ENCODE measurements around the gene ITGA6. TPM values are rescaled to one million over a fixed set of nuclear protein-coding genes. Genes with fewer than 3 reads are reported as not detected.

Gene ITGA6
- total and polyA plus RNA-seq, 2 experiments from 2014 or later, result 32.9 to 124 TPM

DNA sequence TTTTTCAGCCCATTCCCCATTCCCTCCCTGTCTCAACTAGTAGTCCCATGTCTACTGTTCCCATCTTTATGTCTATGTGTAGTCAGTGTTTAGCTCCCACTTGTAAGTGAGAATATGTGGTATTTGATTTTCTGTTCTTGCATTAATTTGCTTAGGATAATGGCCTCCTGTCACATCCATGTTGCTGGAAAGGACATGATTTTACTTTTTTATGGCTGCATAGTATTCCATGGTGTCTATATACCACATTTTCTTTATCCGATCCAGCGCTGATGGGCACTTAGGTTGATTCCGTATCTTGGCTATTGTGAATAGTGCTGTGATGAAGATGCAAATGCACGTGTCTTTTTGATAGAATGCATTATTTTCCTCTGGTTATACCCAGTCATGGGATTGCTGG lies 21.7 kb upstream of the ITGA6 start:
- H3K27ac Mint-ChIP-seq, result no peak overlapping the region
- no peaks in the 10 kb centered on the region for H3F3A ChIP-seq (replicated peaks; ENCODE audit: low read depth)
- no peaks in the 10 kb centered on the region for H3K9me3 Mint-ChIP-seq
- peaks cover 1% of the 10 kb centered on the region; the same call in 1 of the 2 replicates for H3K9me2 ChIP-seq (ENCODE audit: insufficient read depth)
- no peaks in the 10 kb centered on the region for H3K36me3 Mint-ChIP-seq (ENCODE audit: low read depth)
- peaks cover 10% of the 10 kb centered on the region; the same call in 2 of the 3 replicates for H3K4me1 Mint-ChIP-seq
- no peak overlapping the region for H3K4me3 ChIP-seq
- H4K20me1 ChIP-seq (replicated peaks; ENCODE audit: insufficient read depth), result no peaks in the 10 kb centered on the region
- H2AFZ ChIP-seq, result no peak overlapping the region
- no peak overlapping the region for H3K27ac ChIP-seq (ENCODE audit: low read depth)
- ATAC-seq, result no peak
- DNase-seq (ENCODE audit: low spot score), result no peak
- no peaks in the 10 kb centered on the region for H3K4me1 ChIP-seq (ENCODE audit: insufficient read depth)
- no peak overlapping the region for H3K4me3 Mint-ChIP-seq
- H3K4me2 ChIP-seq, result no peak overlapping the region
- no peaks in the 10 kb centered on the region for H3K79me2 ChIP-seq (replicated peaks; ENCODE audit: insufficient read depth)
- TF ChIP-seq CREB1 (CRISPR knock-in tag; IDR thresholded peaks at IDR 0.05; ENCODE audit: low read depth), result no peak
- H3K36me3 ChIP-seq (ENCODE audit: insufficient read depth), result no peaks in the 10 kb centered on the region
- no peaks in the 10 kb centered on the region for H3K27me3 ChIP-seq (ENCODE audit: insufficient read depth)
- no peaks in the 10 kb centered on the region for H3K27me3 Mint-ChIP-seq (ENCODE audit: insufficient read depth, low read depth, poor library complexity)

DNA sequence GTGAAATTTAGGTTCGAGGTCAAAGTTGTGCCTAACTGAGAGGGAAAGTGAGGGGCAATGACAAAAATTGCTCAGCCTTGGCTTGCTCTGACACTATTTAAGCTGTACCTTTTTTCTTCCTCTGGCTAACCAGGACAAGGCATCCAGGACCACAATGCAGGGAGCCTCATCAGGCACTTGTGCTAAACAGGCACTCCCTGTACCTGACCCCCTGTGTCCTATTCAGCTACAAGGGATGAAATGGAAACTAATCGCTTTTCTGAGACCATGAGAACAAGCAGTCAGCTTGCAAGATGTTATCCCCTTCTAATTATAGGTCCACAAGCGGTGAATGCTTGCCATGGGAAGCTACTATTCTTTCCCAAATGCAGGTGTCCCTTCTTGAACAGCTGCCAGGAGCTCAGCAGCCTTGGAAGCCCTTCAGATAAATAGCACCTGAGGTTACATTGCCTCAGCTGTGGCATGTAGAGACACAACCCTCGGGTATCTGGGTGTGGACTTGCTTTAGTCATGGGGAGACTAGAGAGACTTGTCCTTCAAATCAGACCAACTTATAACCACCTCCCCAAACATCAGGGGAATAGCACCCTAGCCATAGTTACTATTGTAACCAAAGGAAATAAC lies 19.1 kb upstream of the ITGA6 start:
- Histone ChIP-seq H3K27me3 (ENCODE audit: insufficient read depth) (no peaks in the 10 kb centered on the region), H3K9me2 (ENCODE audit: insufficient read depth) (0 out of 2 replicates have a peak, but pooled peaks cover 9% of the 10 kb centered on the region), H3K79me2 (replicated peaks; ENCODE audit: insufficient read depth) (no peaks in the 10 kb centered on the region), H3K4me3 (no peak overlapping the region), H2AFZ (0 out of 2 replicates have a peak overlapping the region, but pooled peaks have one; percentile 47), H3K36me3 (ENCODE audit: insufficient read depth) (no peaks in the 10 kb centered on the region), H3K4me2 (no peak overlapping the region), H3K27ac (ENCODE audit: low read depth) (no peak overlapping the region), H3K4me1 (ENCODE audit: insufficient read depth) (no peaks in the 10 kb centered on the region), H4K20me1 (replicated peaks; ENCODE audit: insufficient read depth) (no peaks in the 10 kb centered on the region), H3F3A (replicated peaks; ENCODE audit: low read depth) (no peaks in the 10 kb centered on the region; the same call in 1 of the 2 replicates)
- H3K9me3 Mint-ChIP-seq, result no peaks in the 10 kb centered on the region
- no peaks in the 10 kb centered on the region for H3K36me3 Mint-ChIP-seq (ENCODE audit: low read depth)
- no peak overlapping the region for H3K27ac Mint-ChIP-seq
- ATAC-seq, result no peak; the same call in 1 of the 3 replicates
- H3K27me3 Mint-ChIP-seq (ENCODE audit: insufficient read depth, low read depth, poor library complexity), result no peaks in the 10 kb centered on the region
- no peak overlapping the region for H3K4me3 Mint-ChIP-seq
- H3K4me1 Mint-ChIP-seq, result peaks cover 8% of the 10 kb centered on the region; the same call in 2 of the 3 replicates
- DNase-seq (ENCODE audit: low spot score), result no peak
- no peak for TF ChIP-seq EZH2 (IDR thresholded peaks at IDR 0.05; ENCODE audit: low read depth, unreplicated experiment)
- TF ChIP-seq, protein P1, sequence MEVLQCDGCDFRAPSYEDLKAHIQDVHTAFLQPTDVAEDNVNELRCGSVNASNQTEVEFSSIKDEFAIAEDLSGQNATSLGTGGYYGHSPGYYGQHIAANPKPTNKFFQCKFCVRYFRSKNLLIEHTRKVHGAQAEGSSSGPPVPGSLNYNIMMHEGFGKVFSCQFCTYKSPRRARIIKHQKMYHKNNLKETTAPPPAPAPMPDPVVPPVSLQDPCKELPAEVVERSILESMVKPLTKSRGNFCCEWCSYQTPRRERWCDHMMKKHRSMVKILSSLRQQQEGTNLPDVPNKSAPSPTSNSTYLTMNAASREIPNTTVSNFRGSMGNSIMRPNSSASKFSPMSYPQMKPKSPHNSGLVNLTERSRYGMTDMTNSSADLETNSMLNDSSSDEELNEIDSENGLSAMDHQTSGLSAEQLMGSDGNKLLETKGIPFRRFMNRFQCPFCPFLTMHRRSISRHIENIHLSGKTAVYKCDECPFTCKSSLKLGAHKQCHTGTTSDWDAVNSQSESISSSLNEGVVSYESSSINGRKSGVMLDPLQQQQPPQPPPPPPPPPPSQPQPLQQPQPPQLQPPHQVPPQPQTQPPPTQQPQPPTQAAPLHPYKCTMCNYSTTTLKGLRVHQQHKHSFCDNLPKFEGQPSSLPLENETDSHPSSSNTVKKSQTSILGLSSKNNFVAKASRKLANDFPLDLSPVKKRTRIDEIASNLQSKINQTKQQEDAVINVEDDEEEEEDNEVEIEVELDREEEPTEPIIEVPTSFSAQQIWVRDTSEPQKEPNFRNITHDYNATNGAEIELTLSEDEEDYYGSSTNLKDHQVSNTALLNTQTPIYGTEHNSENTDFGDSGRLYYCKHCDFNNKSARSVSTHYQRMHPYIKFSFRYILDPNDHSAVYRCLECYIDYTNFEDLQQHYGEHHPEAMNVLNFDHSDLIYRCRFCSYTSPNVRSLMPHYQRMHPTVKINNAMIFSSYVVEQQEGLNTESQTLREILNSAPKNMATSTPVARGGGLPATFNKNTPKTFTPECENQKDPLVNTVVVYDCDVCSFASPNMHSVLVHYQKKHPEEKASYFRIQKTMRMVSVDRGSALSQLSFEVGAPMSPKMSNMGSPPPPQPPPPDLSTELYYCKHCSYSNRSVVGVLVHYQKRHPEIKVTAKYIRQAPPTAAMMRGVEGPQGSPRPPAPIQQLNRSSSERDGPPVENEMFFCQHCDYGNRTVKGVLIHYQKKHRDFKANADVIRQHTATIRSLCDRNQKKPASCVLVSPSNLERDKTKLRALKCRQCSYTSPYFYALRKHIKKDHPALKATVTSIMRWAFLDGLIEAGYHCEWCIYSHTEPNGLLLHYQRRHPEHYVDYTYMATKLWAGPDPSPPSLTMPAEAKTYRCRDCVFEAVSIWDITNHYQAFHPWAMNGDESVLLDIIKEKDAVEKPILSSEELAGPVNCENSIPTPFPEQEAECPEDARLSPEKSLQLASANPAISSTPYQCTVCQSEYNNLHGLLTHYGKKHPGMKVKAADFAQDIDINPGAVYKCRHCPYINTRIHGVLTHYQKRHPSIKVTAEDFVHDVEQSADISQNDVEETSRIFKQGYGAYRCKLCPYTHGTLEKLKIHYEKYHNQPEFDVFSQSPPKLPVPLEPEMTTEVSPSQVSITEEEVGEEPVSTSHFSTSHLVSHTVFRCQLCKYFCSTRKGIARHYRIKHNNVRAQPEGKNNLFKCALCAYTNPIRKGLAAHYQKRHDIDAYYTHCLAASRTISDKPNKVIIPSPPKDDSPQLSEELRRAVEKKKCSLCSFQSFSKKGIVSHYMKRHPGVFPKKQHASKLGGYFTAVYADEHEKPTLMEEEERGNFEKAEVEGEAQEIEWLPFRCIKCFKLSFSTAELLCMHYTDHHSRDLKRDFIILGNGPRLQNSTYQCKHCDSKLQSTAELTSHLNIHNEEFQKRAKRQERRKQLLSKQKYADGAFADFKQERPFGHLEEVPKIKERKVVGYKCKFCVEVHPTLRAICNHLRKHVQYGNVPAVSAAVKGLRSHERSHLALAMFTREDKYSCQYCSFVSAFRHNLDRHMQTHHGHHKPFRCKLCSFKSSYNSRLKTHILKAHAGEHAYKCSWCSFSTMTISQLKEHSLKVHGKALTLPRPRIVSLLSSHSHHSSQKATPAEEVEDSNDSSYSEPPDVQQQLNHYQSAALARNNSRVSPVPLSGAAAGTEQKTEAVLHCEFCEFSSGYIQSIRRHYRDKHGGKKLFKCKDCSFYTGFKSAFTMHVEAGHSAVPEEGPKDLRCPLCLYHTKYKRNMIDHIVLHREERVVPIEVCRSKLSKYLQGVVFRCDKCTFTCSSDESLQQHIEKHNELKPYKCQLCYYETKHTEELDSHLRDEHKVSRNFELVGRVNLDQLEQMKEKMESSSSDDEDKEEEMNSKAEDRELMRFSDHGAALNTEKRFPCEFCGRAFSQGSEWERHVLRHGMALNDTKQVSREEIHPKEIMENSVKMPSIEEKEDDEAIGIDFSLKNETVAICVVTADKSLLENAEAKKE (CRISPR knock-in tag; IDR thresholded peaks at IDR 0.05), result no peak
- TF ChIP-seq JUNB (IDR thresholded peaks at IDR 0.05; ENCODE audit: unreplicated experiment), result no peak
- TF ChIP-seq ZNF114 (CRISPR knock-in tag; IDR thresholded peaks at IDR 0.05), result no peak
- TF ChIP-seq ZNF331 (CRISPR knock-in tag; IDR thresholded peaks at IDR 0.05; ENCODE audit: low read depth), result no peak
- no peak for TF ChIP-seq POLR2AphosphoS5 (IDR thresholded peaks at IDR 0.05; ENCODE audit: low read depth)
- no peak for TF ChIP-seq CREB1 (CRISPR knock-in tag; IDR thresholded peaks at IDR 0.05; ENCODE audit: low read depth)
- TF ChIP-seq STAT1 (IDR thresholded peaks at IDR 0.05; ENCODE audit: unreplicated experiment), result no peak
- TF ChIP-seq, protein P2, sequence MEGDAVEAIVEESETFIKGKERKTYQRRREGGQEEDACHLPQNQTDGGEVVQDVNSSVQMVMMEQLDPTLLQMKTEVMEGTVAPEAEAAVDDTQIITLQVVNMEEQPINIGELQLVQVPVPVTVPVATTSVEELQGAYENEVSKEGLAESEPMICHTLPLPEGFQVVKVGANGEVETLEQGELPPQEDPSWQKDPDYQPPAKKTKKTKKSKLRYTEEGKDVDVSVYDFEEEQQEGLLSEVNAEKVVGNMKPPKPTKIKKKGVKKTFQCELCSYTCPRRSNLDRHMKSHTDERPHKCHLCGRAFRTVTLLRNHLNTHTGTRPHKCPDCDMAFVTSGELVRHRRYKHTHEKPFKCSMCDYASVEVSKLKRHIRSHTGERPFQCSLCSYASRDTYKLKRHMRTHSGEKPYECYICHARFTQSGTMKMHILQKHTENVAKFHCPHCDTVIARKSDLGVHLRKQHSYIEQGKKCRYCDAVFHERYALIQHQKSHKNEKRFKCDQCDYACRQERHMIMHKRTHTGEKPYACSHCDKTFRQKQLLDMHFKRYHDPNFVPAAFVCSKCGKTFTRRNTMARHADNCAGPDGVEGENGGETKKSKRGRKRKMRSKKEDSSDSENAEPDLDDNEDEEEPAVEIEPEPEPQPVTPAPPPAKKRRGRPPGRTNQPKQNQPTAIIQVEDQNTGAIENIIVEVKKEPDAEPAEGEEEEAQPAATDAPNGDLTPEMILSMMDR (conservative IDR thresholded peaks at IDR 0.05; ENCODE audit: low read depth in 2 of 2), result no peak
- TF ChIP-seq, protein P3, sequence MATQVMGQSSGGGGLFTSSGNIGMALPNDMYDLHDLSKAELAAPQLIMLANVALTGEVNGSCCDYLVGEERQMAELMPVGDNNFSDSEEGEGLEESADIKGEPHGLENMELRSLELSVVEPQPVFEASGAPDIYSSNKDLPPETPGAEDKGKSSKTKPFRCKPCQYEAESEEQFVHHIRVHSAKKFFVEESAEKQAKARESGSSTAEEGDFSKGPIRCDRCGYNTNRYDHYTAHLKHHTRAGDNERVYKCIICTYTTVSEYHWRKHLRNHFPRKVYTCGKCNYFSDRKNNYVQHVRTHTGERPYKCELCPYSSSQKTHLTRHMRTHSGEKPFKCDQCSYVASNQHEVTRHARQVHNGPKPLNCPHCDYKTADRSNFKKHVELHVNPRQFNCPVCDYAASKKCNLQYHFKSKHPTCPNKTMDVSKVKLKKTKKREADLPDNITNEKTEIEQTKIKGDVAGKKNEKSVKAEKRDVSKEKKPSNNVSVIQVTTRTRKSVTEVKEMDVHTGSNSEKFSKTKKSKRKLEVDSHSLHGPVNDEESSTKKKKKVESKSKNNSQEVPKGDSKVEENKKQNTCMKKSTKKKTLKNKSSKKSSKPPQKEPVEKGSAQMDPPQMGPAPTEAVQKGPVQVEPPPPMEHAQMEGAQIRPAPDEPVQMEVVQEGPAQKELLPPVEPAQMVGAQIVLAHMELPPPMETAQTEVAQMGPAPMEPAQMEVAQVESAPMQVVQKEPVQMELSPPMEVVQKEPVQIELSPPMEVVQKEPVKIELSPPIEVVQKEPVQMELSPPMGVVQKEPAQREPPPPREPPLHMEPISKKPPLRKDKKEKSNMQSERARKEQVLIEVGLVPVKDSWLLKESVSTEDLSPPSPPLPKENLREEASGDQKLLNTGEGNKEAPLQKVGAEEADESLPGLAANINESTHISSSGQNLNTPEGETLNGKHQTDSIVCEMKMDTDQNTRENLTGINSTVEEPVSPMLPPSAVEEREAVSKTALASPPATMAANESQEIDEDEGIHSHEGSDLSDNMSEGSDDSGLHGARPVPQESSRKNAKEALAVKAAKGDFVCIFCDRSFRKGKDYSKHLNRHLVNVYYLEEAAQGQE (IDR thresholded peaks at IDR 0.05; ENCODE audit: unreplicated experiment), result no peak

All from GM23338 (cell line).